Stimulated activated CD4-positive, alpha-beta T cell treated with anti-CD3 and anti-CD28 coated beads, Interleukin-15, amount 100 ng/mL, for 24 hours (primary cell): Measurements from ENCODE around the gene GAK.

Experiments
- DNase-seq: peaks from one replicate; pipeline ENCODE4 v3.0.0-alpha.2; 2020

The GAK gene

DNA sequence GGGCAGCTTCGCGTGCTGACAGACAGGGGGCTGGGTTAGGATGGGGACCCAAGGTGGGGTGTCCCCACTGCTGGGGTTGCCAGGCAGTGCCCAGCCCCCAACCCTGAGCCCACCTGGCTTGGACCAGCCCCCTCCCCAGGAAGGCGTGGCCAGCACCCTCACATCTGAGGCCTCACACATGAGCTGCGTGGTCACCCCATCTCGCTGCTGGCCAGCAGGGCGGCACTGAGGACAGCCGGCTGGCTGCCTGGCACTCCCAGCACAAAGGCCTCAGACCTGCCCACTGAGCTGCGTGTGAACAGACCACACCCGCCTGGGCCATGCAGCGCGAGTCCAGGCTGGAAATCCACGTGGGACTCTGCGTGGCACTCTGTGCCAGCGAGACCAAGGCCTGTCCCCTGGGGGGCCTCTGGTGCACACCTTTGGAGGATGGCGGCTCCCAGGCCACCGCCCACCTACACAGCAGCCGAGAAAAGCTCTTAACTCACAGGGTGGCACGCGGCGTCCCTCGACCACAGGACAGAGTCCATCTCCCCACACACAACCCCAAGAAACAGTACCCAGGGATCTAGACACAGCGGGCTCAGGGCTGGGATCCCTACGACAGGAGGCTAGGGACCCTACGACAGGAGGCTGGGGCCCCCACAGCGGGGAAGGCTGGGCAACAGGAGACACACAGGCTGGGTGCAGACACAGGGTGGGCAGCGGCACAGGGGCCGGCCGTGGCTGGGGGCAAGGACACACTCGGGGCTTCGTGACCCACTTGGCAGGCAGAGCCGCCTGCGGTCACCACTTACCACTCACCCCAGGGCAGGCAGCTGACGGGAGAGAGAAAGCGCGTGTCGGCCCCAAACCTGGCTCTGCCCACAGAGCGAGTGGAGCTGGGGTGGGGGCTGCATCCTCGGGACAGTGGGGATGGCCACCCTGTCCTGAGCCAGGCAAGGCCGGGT lies 31.4 kb upstream of the GAK start:
- DNase-seq: no peak

DNA sequence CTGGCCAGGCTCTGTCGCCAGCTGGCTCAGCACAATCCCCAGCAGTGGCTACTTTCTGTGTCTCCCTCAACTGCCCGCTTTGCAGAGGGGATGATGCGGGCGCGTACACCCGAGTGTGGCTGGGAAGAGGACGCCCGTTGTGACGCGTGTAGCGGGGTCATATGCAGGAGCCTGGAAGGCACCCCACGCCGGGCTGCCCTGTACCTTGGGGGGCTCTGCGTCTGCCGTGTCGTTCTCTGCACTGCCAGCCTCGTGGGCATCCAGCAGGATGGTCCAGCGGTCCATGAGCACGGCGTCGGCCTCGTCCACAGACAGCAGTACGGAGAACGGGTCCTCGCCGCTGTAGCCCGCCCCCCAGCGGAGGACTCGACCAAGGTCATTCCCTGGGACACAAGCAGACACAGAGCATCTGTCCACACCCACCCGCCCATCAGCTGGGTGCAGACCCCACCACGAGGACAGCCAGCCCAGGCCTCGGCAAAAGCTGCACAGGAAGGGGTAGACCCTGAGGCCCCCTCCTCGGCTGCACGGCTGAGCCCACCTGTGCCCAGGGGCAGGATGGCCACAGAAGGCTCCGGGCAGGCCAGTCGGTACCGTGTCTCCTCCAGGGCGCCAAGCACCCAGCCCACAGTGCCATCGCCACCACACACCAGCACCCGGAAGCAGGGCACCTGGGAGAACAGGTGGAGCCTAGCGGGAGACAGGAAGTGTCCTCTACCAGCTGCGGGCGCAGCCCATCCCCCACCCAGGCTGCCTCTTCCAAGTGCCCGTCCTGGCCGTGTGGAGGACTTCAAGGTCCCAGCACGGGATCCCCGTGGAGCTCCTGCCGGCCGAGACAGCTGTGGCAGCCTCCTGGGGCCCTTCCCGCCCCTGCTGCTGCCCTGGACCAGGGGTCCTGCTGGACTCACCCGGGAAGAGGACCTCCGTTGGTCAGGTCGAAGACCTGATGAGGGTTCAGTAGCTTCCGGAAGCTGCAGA lies 30.4 kb upstream of the GAK start:
- no peak for DNase-seq

- no peak for DNase-seq
These were observed 29.5 kb upstream of the GAK start for GRCh38 chr4:961351-962230.

GRCh38 chr4:960636-961350 lies 28.7 kb upstream of the GAK start:
- DNase-seq: no peak

DNA sequence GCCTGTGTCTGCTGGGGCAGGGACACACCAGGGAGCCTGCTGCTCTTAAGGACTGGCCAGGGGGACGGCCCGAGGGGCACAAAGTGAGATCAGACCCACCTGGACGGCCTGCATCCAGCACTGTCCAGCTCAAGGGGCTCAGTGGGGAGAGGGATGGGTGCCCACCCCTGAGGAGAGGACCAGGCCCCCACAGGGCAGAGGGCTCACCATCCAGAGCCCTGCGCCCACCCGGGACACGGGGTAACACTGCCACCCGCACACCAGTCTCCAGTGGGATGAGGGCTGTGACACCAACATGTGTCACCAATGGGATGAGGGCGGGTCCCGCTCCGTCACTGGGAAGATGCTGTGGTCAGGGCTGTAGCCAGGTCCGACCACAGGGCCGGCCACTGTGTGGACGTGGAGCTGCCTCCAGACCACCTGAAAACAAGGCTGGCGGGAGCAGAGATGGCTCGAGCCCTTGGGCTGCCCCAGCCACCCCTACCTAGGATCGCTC lies 28.1 kb upstream of the GAK start:
- no peak for DNase-seq

DNA sequence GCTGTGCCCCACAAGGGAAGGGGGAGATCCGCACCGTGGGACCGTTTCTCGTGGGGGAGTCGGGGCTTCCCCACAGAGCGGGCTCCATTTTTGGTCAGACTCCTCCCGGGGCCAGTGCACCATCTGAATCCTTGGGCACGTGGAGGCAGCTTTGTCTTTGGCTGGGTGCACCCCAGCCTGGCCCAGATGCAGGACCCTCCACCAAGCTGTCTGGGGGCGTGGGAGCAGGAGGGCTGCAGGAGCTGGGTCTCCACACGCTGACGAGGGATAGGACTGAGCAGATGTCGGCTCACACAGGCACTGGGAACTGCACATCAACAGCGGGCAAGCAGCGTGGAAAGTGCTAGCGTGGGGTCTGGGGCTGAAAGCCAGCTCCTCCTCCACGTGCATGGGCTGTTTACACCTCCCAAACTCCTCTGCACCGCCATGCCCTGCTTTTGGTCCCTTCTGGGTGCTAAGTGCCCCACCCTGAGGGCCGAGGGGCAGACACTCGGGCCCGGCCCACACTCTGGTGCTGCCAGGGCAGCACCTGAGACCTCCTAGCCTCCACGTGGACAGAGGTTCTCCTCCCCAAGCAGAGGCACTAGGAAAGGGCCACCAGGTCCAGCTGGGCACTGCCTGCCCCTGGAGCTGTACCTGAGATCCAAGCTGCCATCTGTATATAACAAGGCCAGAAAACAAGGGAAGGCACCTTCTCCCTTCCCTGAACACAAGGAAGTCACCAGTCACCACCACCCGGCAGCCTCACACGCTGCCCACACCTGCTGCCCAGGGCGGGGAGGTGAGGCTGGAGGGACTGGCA lies 27.4 kb upstream of the GAK start:
- no peak for DNase-seq

DNA sequence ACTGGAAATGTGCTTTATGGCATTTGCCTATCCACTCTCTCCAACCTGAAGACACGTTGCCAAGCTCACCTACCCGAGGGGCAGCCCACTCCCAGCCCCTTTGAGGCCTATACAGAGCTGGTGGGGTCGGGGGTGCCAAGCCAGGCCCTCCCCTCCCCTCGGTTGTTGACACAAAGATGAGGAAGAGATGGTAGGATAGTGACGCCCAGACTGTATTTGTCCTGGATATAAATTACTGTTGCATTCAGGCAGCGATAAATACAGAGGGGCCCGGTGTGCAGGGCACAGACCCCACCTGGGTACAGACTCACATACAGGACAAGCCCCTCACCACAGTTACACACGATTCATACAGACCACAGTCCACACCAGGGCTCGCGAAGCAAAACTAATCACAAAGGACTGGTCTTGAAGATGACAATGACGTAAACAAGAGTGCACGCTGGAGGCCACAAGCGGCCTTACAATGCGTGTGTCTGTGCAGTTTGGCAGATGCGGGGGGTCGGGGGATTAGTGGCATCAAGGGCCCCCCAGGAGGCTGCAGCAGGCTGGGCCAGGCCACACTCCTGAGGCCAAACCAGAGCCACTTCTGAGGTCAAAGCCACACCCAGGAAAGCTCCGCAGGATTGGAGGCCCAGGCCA lies 26.7 kb upstream of the GAK start:
- no peak for DNase-seq

DNA sequence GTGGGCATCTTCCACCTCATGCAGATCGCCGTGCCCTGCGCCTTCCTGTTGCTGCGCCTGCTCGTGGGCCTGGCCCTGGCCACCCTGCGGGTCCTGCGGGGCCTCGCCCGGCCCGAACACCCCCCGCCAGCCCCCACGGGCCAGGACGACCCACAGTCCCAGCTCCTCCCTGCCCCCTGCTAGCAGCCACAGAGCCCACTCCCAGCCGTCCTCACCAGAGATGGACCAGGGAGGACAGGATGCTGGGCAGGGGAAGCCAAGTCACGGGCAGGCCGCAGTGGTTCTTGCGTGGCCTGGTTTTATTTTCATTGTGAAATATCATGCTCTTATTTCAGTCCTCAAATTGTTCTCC lies 26.2 kb upstream of the GAK start:
- no peak for DNase-seq

GRCh38 chr4:957581-958313 lies 25.6 kb upstream of the GAK start:
- no peak for DNase-seq

DNA sequence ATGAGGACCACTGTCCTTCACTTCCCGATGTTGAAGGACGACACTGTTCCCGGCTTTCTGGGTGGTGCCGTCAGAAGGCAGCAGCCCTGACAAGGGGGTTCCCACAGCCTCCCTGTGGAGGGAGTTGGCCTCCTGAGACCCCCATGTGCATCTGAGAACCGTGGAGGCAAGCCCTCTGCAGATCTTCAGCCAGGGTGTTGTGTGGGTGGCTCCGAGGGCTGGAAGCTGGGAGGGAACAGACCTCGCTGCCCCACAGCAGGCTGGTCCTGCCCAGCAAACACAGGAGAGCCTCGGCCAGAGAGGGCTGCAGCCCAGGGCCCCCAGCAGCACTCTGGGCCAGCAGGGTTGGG lies 25.1 kb upstream of the GAK start:
- DNase-seq: no peak

DNA sequence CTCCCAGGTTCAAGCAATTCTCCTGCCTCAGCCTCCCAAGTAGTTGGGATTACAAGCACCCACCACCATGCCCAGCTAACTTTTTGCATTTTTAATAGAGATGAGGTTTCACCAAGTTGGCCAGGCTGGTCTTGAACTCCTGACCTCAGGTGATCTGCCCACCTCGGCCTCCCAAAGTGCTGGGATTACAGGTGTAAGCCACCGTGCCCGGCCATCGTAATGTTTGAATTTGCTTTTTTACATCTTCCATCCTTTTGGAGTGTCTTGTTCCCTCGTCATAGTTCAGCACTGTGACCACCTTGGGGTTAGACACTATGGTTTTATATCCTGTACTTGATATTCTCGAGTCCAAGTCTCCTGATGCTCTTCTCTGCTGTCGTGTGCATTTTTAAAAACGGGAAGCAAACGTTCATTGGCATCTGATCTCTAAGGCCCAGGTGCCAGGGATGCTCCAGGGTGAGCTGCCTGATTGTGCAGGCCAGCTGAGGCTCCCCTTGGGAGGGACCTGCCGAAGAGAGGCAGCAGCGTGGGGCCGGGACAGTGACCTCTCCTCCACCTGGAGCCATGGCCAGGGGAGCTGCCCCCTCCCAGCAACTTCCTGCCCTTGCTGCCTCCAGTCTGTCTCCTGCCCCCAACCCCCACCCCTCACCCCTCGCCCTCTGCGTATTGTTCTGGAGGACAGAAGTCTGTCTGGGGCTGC lies 24.6 kb upstream of the GAK start:
- DNase-seq: no peak

DNA sequence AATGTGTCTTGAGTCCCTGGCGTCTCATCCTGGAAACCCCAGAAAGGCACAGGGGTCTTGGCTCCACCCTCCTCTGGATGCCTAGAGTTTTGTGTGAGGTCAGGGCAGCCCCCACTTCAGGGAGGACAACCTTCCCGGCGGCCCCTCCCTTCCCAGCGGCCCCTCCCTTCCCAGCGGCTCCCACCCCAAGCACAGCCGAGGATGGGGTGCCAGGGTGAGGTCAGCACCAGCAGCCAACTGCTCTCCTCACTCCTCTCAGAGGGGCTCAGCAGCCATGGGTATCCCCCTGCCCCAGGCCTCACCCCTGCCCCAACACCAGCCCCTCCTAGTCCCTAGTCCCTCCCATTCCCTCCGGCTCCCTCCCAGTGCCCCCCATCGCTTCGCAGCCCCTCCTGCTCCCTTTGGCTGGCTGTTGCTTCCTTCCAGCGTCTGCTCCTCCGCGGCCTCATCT lies 23.8 kb upstream of the GAK start:
- no peak for DNase-seq

GRCh38 chr4:955161-955921 lies 23.2 kb upstream of the GAK start:
- no peak for DNase-seq

DNA sequence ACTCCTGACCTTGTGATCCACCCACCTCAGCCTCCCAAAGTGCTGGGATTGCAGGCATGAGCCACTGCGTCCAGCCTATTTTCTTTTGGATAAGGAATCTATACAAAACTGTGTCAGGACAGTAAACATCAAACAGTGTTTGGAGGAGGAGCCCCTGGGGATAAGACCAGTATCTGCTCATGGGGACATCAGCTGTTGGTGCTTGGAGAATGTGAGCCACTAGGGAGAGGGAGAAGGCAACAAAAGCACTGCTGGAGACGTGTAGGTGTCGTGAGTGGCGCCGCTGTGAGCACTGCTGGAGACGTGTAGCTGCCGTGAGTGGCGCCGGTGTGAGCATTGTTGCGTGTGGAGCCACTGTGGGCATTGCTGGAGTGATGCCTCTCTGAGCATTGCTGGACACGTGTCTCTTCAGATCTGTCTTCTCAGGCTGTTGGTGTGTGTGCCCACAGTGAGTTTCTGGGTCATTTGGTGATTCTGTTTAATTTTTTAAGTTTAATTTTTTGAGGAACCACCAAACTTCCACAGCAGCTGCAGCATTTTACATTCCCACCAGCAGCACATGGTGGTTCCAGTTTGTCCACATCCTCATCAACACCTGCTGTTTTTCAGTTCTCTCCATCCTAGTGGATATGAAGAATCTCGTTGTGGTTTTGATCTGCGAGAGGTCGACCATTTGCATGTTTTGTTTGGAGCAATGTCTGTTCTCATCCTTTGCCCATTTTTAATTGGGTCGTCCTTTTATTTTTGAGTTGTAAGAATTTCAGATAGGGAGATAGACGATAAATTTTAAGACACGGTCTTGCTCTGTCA lies 22.3 kb upstream of the GAK start:
- no peak for DNase-seq

DNA sequence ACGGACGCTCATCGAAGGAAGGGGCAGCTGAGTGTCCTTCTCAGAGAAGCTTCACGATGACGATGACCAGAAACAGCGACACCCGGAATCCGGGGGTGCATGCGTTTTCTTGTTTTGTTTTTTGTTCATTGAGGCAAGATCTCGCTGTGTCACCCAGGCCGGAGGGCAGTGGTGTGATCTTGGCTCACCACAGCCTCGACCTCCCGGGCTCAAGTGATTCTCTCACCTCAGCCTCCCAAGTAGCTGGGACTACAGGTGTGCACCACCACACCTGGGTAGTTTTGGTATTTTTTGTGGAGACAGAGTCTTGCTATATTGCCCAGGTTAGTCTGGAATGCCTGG lies 21.4 kb upstream of the GAK start:
- DNase-seq: no peak

- DNase-seq: no peak
These were observed 20.9 kb upstream of the GAK start for GRCh38 chr4:952881-953573.
